Suprapubic skin (tissue), 4 donors: ENCODE data around the gene LSM11. TPM values are rescaled to one million over a fixed set of nuclear protein-coding genes. Genes with fewer than 3 reads are reported as not detected.

Experiments used
- DNase-seq, 2 donors: peaks; one replicate each; pipeline ENCODE4 v3.0.0-alpha.2; 2019; ENCODE audit warnings: low spot score in 2 of 2
- H3K27ac ChIP-seq: fragments of 200-600 bp; sonication (generic); one replicate; pipeline ENCODE4 v1.5.1; 2019
- H3K27me3 ChIP-seq: fragments of 200-600 bp; sonication (generic); one replicate; pipeline ENCODE4 v1.5.1; 2019
- H3K36me3 ChIP-seq: fragments of 200-600 bp; sonication (generic); one replicate; pipeline ENCODE4 v1.5.1; 2019
- H3K4me1 ChIP-seq: fragments of 200-600 bp; sonication (generic); one replicate; pipeline ENCODE4 v1.5.1; 2019
- H3K4me3 ChIP-seq: fragments of 200-600 bp; sonication (generic); one replicate; pipeline ENCODE4 v1.5.1; 2019; ENCODE audit warnings: mild to moderate bottlenecking
- H3K9me3 ChIP-seq: fragments of 200-600 bp; sonication (generic); one replicate; pipeline ENCODE4 v1.5.1; 2019
- EP300 ChIP-seq: sonication (generic); formaldehyde crosslinking; IDR thresholded peaks from one replicate; pipeline ENCODE4 v1.6.1; 2017; ENCODE audit warnings: antibody characterized with exemption
- POLR2A ChIP-seq, 2 donors: fragments of 450-650 bp; IDR thresholded peaks; one replicate each; pipeline ENCODE4 v1.6.1; 2017; ENCODE audit warnings: antibody characterized with exemption in 2 of 2, mild to moderate bottlenecking in 2 of 2, moderate library complexity in 2 of 2
- POLR2AphosphoS5 ChIP-seq, 3 donors: sonication (generic); formaldehyde crosslinking; IDR thresholded peaks; one replicate each; pipeline ENCODE4 v1.6.1; 2017; ENCODE audit warnings: antibody characterized with exemption in 3 of 3
- WGBS: methylation state at CpG from one replicate; pipeline ENCODE4 v1.1.5; 2018; 5-methylcytosine and 5-hydroxymethylcytosine counted together
- total RNA-seq, 4 donors: library from RNA; depleted of rRNA; stranded (reverse); fragments of >200 nt; gene quantifications; one replicate each; pipeline ENCODE4 v1.1.0, GENCODE V29; 2016
- TF ChIP-seq, protein P1 (sequence below), 2 donors: fragments of 200-600 bp in 1 of 2; fragments of 450-650 bp in 1 of 2; sonication (generic) in 1 of 2; IDR thresholded peaks; one replicate each; pipeline ENCODE4 v1.5.1; 2016 to 2019; ENCODE audit warnings: antibody characterized with exemption in 2 of 2, mild to moderate bottlenecking in 1 of 2, moderate library complexity in 1 of 2

Gene LSM11
- total RNA-seq, 4 donors from 2014 or later: 2.9 to 5.2 (median 3.6) TPM

- TF ChIP-seq EP300: no peak
- no peak for TF ChIP-seq POLR2AphosphoS5 (IDR thresholded peaks at IDR 0.05)
- TF ChIP-seq, protein P1, sequence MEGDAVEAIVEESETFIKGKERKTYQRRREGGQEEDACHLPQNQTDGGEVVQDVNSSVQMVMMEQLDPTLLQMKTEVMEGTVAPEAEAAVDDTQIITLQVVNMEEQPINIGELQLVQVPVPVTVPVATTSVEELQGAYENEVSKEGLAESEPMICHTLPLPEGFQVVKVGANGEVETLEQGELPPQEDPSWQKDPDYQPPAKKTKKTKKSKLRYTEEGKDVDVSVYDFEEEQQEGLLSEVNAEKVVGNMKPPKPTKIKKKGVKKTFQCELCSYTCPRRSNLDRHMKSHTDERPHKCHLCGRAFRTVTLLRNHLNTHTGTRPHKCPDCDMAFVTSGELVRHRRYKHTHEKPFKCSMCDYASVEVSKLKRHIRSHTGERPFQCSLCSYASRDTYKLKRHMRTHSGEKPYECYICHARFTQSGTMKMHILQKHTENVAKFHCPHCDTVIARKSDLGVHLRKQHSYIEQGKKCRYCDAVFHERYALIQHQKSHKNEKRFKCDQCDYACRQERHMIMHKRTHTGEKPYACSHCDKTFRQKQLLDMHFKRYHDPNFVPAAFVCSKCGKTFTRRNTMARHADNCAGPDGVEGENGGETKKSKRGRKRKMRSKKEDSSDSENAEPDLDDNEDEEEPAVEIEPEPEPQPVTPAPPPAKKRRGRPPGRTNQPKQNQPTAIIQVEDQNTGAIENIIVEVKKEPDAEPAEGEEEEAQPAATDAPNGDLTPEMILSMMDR (IDR thresholded peaks at IDR 0.05): no peak
- no peak for TF ChIP-seq POLR2A (IDR thresholded peaks at IDR 0.05)
- WGBS: 65% methylated on average over 1 of the region's 1 CpG
These were observed 6.8 kb downstream of the LSM11 start for GRCh38 chr5:157750320-157750719.

GRCh38 chr5:157756122-157756521 is 12.6 kb downstream of the LSM11 start:
- Histone ChIP-seq H3K36me3 (peaks cover 41% of the 10 kb centered on the region), H3K27ac (no peak overlapping the region), H3K4me1 (no peaks in the 10 kb centered on the region), H3K4me3 (no peak overlapping the region), H3K27me3 (no peaks in the 10 kb centered on the region), H3K9me3 (no peaks in the 10 kb centered on the region)
- TF ChIP-seq EP300: no peak
- TF ChIP-seq, protein P1 (IDR thresholded peaks at IDR 0.05): no peak
- TF ChIP-seq POLR2A (IDR thresholded peaks at IDR 0.05): no peak
- TF ChIP-seq POLR2AphosphoS5 (IDR thresholded peaks at IDR 0.05): no peak
- no peak for DNase-seq
- 96% methylated on average over 3 of the region's 3 CpGs for whole genome bisulfite sequencing

More at GRCh38 chr5:157750320-157750719, 6.8 kb downstream of the LSM11 start:
- H3K9me3 ChIP-seq: no peaks in the 10 kb centered on the region
- peaks cover under 1% of the 10 kb centered on the region for H3K4me1 ChIP-seq
- no peaks in the 10 kb centered on the region for H3K27me3 ChIP-seq
- H3K36me3 ChIP-seq: peaks cover 29% of the 10 kb centered on the region
- no peak overlapping the region for H3K4me3 ChIP-seq
- no peak for DNase-seq
- no peak overlapping the region for H3K27ac ChIP-seq

DNA sequence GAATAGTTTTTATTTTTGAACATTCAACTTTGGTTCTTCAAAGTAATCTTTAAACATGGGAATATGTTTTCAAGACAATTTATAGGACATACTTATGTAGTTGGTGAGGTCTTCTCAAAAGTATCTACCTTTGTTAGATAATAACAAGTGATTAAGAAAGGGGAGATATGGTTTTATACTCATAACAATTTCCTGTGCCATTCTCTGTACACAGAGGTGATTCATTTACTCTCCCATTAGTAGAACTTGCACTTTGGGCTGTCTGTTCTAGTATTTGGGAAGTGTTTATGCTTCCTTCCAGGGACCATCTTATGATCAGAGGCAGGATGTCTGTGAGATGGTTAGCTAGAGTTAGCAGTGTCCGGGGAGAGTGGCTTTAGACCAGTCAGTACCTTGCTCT is 15.2 kb downstream of the LSM11 start:
- peaks cover 26% of the 10 kb centered on the region for H3K36me3 ChIP-seq
- no peaks in the 10 kb centered on the region for H3K27me3 ChIP-seq
- TF ChIP-seq EP300 (no peak), POLR2A (IDR thresholded peaks at IDR 0.05) (no peak), POLR2AphosphoS5 (IDR thresholded peaks at IDR 0.05) (no peak)
- TF ChIP-seq, protein P1 (IDR thresholded peaks at IDR 0.05): no peak
- no peak overlapping the region for H3K4me3 ChIP-seq
- no peaks in the 10 kb centered on the region for H3K9me3 ChIP-seq
- H3K4me1 ChIP-seq: peaks cover 3% of the 10 kb centered on the region
- no peak for DNase-seq
- no peak overlapping the region for H3K27ac ChIP-seq
- WGBS: 94% methylated on average over 1 of the region's 1 CpG

- Histone ChIP-seq H3K36me3 (no peaks in the 10 kb centered on the region), H3K27ac (no peak overlapping the region), H3K9me3 (no peaks in the 10 kb centered on the region), H3K27me3 (no peaks in the 10 kb centered on the region), H3K4me3 (no peak overlapping the region), H3K4me1 (peaks cover 3% of the 10 kb centered on the region)
- no peak for DNase-seq
- 40% methylated on average over 10 of the region's 10 CpGs for WGBS
- TF ChIP-seq, protein P1 (IDR thresholded peaks at IDR 0.05): peak; percentile 58 to 72
- no peak for TF ChIP-seq EP300
These were observed 18.4 kb downstream of the LSM11 start for GRCh38 chr5:157761690-157762621.

DNA sequence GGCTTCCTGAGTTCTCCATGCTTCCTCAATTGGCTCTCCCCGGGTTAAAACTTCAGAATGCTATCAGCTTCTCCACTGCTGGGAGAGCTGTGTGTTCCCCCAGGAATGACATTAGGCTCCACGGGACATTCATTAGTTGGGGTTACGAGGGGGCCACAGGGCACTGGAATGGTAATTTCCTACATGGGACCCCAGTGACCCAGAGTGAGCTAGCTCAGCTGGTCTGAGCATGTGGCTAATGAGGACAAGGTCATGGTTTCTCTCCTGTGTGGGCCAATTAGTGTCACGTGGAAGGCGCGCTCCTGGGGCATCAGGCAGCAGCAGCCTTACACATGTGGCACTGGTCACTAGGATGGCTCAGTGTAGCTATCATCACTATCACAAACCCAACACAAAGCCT is 21.0 kb downstream of the LSM11 start:
- Histone ChIP-seq H3K9me3 (no peaks in the 10 kb centered on the region), H3K4me3 (no peak overlapping the region), H3K27ac (no peak overlapping the region), H3K36me3 (no peaks in the 10 kb centered on the region), H3K4me1 (peaks cover 13% of the 10 kb centered on the region), H3K27me3 (no peaks in the 10 kb centered on the region)
- DNase-seq: no peak
- TF ChIP-seq POLR2A (IDR thresholded peaks at IDR 0.05) (no peak), POLR2AphosphoS5 (IDR thresholded peaks at IDR 0.05) (no peak), EP300 (no peak)
- TF ChIP-seq, protein P1 (IDR thresholded peaks at IDR 0.05): no peak
- 91% methylated on average over 6 of the region's 6 CpGs for WGBS
